GM19324 (cell line): ENCODE measurements around the gene TXK.

Source experiments
- ATAC-seq: cut with Tn5 transposase; IDR thresholded peaks from one replicate; pipeline ENCODE4 v1.9.1; 2021; ENCODE audit warnings: mild to moderate bottlenecking, moderate library complexity; ENCODE audit not compliant: unreplicated experiment, low FRiP score

TXK gene

DNA sequence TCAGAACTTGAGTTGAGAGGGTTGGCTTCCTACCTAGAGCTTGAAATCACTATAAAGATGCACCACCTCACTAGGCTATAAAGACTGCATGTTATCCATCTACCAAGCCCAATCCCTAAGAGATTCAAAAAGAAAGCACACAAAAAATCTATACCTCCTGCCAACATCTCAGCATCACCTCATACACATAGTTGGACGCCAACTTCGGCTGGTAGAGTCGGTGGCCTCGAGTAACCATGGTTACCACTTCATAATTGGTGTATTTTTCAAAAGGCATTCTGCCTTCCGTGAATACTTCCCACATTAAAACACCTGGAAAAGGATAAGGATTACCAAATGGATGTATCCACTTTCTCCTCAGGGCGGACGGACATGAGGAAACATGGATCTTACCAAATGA, 4.5 kb upstream of the TXK start:
- ATAC-seq: no peak

DNA sequence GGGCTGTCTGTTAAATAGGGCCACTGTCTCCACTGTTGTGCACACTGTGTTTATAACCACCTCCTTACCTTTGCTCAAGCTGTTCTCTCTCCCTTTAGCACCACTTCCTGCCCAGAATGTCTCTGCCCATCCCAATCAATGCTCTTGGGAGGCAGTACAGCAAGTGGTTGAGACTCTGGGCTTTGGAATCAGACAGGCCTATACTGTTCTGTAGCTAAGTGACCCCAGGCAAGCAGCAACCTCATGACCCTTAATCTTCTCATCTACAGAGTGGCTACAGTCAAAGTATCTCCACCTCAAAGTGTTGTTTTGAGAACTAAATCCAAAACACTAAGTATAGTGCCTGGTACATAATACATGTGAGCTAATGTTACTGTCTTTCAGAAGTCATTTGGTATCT, 3.8 kb upstream of the TXK start:
- ATAC-seq: no peak

DNA sequence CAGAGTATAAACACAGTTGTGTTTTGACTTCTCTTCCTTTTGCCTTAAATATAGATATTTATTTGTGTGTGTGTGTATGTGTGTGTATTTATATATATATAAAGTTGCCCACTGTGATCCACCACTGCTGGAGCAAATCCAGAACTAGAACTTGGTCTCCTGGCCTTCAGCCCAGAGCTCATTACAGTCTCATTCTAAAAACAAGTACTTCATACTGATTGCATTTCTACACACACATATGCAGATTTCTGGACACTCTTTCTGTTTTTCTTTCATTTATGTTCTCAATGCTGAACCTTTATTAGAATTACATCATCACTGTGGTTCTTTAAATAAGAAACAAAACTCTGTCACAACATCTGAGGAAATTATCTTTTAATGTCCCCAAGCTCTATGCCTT, 381 bp downstream of the TXK start:
- no peak for ATAC-seq

- ATAC-seq: no peak
Observed at GRCh38 chr4:48131736-48132135, 2.3 kb downstream of the TXK start.

DNA sequence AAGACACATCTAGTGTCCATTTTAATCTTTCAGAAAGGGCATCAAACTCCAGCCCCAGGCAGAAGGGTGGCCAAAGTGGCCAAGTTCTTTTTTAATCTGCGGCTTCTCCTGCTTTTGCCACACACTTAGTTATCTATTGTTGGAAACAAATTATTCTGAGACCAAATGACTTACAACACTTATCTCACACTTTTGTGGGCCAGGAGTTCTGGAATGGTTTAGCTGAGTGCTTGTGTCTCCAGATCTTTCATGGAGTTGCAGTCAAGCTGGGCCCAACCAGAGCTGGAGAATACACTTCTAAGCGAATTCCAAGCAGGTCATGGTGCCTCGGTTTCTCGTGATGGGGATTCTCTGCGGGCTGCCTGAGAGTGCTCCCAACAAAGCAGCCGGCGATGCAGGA, 4.0 kb downstream of the TXK start:
- no peak for ATAC-seq

- no peak for ATAC-seq
Observed at GRCh38 chr4:48129307-48130014, 4.6 kb downstream of the TXK start.

DNA sequence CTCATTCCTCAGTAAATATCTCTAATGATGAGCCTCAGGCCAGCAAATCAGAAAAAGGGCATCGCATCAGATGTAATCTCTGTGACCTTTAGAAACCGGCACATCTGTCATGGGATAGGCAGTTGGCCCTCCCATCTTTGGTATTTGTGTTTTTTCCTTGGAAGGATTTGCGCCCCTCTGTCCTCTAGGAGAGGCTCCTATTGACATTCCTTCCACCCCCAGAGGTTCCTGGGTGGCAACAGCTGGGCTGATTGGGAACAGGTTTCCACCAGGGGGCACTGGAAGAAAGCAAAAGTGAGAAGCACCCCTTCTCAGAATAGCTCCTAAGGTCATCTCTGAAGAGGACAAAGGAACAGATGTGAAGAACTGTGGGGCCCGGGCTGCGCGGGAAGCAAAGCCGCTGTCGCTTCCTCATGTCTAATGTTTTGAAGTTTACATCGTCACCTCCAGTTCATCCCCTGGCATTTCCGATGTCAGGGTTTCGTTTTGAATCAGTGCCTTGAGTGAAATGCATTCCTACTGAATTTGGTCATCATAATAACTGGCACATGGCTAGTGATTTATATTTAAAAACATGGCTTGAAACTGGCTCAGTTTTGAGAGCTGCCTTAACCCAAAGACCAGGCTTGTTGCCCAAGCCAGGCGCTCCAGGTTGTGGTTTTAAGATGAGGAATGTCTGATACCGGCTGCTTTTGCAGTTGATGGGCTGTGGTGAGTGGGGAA, 6.2 kb downstream of the TXK start:
- ATAC-seq: peak; percentile 66

- no peak for ATAC-seq
Observed at GRCh38 chr4:48127231-48127630, 6.8 kb downstream of the TXK start.

- ATAC-seq: no peak
Observed at GRCh38 chr4:48126621-48127020, 7.4 kb downstream of the TXK start.

GRCh38 chr4:48124870-48125269, 9.2 kb downstream of the TXK start:
- ATAC-seq: no peak

GRCh38 chr4:48122756-48123155, 11.3 kb downstream of the TXK start:
- no peak for ATAC-seq

DNA sequence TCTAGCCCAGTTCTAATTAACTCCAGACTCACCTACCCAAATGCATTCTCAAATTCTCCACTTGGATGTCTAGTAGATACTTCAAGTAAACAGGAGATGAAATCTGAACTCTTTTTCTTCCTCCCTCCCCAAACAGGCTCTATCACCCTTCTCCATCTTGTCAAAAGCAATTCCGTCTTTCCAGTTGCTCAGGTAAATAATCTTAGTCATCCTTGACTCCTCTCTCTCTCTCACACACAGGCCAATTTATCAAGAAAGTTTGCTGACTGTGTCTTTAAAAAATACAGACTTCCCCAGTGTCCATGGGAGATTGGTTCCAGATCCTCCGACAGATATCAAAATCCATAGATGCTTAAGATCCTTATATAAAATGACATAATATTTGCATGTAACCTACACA, 12.9 kb downstream of the TXK start:
- ATAC-seq: no peak

GRCh38 chr4:48120132-48120531, 13.9 kb downstream of the TXK start:
- no peak for ATAC-seq

DNA sequence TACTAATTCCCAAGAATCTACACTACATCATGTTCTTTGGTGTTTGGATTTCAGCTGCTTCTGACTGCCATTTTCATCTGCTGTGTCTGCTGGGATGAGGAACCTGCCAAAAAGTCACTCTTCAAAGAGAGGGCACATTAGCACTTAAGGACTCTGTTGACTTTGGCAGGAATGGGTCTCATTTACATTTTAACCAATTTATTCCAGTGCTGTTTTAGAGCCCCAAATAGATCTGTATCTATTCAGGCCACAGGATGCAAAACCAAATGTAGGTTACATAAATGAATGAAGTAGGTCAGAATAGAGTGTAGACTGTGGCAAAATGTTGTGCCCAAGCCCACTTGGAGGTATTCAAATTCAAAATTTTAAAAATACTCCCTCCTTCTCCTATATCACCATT, 14.4 kb downstream of the TXK start:
- ATAC-seq: no peak

DNA sequence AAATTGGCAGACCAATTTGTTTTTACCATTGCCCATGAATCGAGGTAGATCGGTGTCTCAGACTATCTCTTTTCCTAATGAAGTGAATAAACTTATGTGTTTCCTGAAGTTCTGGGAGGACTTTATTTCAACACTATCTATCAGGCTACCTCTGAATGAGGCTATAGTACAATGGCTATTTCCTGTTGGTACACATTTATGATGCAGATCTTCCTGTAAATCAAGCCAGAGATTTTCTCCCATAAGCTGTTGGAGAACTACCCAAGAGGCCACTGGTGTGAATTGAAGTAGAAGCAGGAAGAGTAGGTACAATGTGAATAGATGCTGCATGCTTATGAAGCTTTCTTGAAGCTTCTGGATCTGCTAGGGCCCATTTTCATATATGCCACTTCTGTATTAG, 16.0 kb downstream of the TXK start:
- ATAC-seq: no peak

DNA sequence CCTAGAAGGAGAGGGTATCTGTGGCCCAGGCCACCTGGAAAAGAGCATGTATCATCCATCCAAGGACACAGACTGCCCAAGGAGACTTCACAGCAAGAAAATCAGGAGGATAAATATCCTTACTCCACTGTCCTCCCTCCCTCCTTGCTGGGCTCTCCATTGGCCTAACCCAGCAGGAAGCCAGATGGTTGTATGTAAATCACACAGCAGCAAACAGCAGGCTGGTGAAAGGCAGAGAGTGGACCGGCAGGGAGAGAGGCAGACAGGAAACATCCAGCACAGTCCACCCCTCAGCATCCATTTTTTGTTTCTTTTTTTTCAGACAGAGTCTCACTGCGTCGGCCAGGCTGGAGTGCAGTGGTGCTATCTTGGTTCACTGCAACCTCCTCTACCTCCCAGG, 17.5 kb downstream of the TXK start:
- ATAC-seq: no peak

- no peak for ATAC-seq
Observed at GRCh38 chr4:48114412-48114811, 19.6 kb downstream of the TXK start.

DNA sequence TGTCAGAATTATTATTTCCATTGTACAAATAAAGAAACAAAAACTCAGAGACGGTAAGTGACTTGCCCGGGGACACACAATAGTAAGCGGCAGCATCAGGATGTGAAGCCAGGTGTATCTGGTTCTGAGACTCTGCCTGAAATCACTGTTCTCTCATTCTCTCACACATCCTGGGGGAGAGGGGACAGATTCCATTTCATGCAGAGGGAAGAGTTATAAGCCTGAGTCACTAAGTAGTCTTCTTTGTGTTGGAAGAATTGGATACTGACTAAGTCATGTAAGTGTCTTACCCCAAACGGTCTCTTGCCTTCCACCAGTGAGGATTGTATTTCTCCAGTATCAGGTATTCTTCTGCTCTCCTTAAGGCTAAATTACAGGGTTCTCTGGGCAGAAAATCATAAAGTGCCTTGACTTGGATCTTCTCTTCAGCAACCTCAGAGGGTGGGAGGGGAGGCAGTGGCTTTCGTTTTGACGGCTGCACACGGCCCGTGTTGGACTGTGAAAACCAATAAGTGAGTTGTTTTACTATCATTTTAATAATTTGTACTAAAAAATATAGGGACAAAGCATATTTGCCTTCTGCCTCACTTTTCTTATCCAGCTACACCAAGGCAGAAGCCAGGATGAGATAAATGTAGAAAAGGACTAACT, 21.9 kb downstream of the TXK start:
- no peak for ATAC-seq

- ATAC-seq: no peak
Observed at GRCh38 chr4:48110452-48110978, 23.5 kb downstream of the TXK start.

DNA sequence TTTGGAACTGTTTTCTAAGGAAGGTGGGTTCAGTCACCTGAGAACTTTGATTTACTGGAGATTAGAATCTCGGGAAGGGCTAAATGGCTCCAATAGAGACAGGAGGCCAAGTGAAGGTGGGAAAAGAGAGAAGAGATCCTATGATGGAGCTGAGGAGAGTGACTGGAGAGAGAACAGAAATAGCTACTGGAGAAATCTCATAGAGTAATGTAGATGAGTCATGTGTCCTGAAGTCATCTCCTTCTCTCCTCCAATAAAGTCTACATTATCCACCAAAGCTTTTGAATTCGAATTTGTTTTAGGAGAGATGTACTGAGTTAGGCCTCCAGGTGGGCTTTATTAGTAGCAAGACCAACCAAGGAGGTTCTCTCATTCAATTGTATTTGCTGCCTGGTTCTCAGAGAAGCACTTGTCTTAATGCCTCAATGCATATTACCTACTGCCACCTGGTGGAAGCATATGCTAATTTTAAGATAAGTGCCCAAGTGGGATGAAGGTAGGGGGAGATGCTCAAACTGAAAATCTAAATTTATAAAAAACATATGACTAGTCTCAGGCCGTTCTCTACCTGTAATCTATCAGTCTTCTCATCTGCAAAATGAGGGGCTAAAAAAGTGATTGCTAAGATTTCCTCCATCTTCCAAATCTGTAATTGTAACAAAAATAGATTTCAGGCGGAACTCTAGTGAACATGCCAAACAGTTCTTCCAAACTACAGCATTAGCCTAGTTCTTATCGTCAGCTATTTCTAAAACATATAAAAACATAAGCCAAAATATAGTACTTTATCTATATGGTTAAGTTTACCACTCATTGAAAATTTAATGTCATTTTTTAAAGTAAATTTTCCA, 24.4 kb downstream of the TXK start:
- no peak for ATAC-seq
